ACHN (cell line): ENCODE results near the gene MMP25.
A peak's percentile ranks its signal among the peaks of the same experiment; 100 is the strongest.
"Not testable (repeated sequence)": the region's sequence is repeated elsewhere in the genome, so short reads cannot be mapped to it uniquely, and the experiment has no call there.

ENCODE experiments used
- DNase-seq: peaks from one replicate; pipeline ENCODE4 v3.0.0-alpha.2; 2015
- in situ Hi-C: cut with HindIII; loops from 2 replicates; pipeline ENCODE4 v1.10.0; 2017; ENCODE audit warnings: low sequenced_read_pairs, low pct_ligation_motif_present, low pct_unique_long_range_greater_than_20kb

MMP25 gene

DNA sequence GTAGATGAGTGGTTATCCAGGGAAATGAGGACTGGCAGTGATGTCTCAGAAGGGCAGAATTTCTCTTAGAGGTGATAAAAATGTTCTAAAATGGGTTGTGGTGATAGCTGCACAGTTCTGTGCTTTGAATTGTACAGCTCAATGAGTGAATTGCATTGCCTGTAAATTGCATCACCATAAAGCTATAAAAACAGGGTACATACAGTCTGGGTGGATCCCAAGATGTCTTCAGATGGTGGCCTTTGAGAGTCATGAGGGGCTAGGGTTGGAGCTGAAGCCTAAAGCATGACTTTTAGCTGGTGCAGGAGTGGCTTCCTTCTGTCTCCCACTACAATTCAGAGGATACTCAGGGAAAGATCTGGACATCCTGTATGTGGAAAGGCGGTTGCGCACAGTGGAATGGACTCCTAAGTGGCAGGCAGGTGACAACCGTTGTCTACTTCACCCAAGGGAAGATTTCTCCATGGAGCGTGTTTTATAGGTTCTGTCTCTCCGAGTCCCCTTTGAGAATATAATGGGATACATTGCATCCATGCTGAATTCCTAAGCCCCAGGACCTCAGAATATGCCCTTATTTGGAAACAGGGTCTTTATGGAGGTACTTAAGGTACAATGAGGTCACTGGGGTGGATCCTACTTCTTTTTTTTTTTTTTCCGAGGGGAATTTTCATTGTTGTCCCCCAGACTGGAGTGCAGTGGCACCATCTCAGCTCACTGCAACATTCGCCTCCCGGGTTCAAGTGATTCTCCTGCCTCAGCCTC lies 17.4 kb downstream of the MMP25 start:
- DNase-seq, result no peak
- in situ Hi-C loops, result no loop called here

DNA sequence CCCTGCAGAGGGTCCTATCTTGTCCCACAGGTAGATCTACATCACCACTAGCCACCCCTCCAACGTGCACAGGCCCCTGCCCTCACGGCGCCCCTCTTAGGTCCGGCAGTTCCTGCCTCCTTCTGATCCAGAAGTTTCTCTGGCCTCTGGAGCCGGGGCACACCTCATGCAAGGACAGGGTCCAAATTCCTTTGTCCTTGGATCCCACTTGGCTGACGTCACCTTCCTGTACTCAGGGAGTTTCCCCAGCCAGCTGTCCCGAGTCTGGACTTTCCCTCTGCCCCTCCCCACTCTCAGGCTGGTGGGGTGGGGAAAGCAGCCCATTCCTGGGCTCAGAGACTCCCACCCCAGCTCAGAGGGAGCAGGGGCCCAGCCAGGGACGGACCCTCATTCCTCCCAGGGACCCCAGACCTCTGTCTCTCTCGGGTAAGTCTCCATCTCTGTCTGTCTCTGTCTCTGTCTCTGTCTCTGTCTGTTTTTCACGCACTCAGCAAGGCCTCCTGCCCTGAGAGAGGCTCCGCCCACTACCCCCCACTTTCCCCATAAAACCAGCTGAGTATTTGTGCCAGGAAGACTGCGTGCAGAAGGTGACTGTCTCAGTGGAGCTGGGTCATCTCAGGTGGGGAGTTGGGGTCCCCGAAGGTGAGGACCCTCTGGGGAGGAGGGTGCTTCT lies 18.8 kb downstream of the MMP25 start, which contains the start of gene IL32:
Gene IL32 (plus strand): TSS at position 572 of the 673 bp plus-strand sequence. CDS start 172 bp downstream, outside the sequence.
- DNase-seq, result peak; percentile 80
- in situ Hi-C loops, result no loop called here

DNA sequence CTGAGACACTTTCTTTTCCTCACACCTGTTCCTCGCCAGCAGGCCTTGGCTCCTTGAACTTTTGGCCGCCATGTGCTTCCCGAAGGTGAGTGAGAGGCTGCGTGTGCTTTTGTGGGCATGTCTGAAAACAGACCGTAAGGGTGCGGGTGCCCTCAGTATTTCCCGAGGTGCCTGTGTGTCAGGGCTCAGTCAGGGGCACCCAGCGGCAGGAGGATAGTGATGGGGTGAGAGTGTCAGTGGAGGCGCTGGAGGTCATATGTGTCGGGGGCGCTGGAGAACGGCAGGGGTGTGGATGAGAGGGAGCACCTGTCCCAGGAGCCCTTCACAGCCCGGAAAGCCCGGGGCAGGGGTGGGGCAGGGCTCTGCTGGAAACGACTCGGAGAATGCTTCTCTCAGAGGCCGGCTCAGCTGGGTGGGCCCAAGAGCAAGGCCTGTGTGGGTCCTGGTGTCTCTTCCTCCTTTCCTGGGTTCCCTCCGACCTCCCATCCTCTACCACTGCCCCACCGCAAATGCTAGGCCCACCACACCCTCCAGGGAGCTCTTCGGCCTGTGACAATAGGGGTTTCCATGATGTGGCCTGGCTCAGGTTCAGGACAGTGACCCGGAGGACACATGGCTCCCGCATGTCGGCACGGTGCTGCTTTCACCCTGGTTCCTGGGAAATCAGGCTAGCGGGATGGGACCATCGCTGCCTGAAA lies 19.5 kb downstream of the MMP25 start:
- in situ Hi-C loops, result no loop called here
- DNase-seq, result no peak

DNA sequence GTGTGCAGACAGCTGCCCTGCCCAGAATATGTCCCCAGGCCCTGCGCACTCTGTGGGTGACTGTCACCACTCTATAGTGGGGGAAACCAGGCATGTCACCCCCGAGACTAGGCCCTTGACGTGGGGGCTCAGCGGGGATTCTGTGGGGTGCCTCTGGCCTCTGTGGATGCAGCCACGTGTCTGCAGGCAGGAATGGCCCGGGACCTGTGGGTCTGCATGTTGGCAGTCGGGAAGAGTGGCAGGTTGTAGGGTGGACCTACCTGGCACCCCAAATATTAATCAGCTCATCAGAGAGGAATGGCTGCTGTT lies 20.0 kb downstream of the MMP25 start:
- DNase-seq, result no peak
- in situ Hi-C loops, result no loop called here

DNA sequence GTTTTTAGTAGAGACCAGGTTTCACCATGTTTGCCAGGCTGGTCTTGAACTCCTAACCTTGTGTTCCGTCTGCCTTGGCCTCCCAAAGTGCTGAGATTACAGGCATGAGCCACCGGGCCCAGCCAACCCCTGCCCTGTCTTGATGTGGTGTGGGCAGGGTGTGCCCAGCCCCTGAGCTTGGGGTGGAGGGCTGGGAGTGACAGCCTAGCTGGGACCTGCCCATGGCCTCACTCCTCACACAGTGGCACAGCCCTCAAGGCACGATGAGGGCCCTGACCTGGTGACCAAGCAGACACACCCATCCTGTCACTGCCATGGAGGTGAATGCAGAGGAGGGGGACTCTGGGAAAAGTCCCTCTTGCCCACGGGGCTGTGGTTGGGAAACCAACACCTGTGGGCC lies 22.1 kb downstream of the MMP25 start:
- in situ Hi-C loops, result no loop called here
- DNase-seq, result no peak

DNA sequence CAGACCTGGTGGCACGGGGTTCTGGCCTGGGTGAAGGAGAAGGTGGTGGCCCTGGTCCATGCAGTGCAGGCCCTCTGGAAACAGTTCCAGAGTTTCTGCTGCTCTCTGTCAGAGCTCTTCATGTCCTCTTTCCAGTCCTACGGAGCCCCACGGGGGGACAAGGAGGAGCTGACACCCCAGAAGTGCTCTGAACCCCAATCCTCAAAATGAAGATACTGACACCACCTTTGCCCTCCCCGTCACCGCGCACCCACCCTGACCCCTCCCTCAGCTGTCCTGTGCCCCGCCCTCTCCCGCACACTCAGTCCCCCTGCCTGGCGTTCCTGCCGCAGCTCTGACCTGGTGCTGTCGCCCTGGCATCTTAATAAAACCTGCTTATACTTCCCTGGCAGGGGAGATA lies 22.8 kb downstream of the MMP25 start:
- DNase-seq, in situ Hi-C loops: not testable (repeated sequence)

DNA sequence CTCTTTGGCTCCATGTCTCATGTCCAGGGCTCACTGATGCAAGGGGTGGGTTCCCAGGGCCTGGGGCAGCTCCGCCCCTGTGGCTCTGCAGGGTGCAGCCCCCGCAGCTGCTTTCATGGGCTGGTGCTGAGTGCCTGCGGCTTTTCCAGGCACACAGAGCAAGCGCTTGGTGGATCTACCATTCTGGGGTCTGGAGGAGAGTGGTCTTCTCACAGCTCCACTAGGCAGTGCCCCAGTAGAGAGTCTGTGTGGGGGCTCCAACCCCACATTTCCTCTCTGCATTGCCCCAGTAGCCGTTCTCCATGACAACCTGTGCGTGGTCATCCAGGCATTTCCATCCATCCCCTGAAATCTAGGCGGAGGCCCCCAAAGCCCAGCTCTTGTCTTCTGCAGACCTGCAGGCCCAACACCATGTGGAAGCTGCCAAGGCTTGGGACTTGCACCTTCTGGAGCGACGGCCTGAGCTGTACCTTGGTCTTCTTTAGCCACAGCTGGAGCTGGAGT lies 24.3 kb downstream of the MMP25 start:
- DNase-seq, result no peak
- in situ Hi-C loops, result no loop called here

DNA sequence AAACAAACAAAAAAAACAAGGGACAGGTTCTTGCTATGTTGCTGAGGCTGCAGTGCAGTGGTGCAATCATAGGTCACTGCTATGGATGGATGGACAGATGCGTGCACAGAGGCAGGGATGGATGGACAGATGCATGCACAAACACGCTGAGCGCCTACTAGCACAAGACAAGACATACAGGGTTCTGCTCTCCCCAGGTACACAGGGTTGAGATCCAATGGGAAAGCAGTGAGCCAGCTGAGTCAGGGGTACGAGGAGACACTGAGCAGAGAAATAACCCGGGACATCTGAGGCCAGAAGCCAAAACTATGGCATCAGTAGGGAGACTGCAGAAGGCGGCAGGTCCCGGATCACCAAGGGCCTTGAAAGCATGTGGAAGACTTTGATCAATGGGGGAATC lies 25.3 kb downstream of the MMP25 start:
- no peak for DNase-seq

DNA sequence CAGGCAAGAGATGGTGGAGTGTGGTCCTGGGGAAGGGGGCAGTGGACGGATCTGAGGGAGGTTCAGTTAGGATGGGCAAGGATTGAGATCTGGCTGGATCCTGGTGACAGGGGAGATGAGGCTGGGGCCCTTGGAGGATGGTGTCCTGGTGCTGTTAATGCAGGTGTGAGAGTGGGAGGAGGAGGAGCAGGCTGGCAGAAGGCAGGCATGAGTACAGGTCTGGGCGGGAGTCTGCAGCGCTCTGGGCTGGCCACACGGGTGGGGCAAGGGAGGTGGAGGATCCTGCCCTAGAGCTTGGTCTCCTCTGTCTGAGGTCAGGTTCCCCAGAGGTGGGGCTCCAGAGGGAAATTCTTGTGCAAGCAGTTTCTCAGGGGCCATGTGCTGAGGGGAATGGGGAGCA lies 25.8 kb downstream of the MMP25 start:
- in situ Hi-C loops, DNase-seq: not testable (repeated sequence)

More for the DNA sequence above, 25.3 kb downstream of the MMP25 start:
- in situ Hi-C loops, result no loop called here

DNA sequence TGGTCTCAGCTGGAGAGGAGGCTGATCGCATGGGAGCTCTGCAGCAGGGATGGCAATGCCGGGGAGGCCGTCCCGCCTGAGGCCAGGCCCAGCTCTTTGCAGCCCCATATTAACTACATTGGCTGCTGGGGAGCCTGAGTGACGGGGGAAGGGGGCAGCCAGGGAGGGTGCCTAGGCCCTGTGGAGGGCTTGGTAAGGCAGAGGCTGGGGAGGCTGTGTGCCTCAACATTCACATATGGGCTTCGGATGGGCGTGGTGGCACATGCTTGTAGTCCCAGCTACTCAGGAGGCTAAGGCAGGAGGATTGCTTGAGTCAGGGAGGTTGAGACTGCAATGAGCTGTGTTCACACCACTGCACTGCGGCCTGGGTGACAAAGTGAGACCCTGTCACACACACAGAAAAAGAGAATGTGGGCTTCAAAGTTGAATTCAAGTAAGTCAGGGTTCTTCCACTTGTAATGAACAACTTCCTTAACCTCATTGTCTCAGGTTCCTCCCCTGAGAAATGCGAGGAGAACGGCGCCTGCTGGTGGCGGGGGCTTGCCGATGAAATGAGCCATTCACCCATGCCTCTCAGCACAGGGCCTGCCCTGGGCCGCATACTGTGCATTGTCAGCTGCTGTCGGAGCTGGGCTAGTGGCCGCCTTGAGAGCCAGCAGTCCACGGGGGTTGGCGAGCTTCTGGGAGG lies 26.4 kb downstream of the MMP25 start:
- DNase-seq, in situ Hi-C loops: not testable (repeated sequence)

DNA sequence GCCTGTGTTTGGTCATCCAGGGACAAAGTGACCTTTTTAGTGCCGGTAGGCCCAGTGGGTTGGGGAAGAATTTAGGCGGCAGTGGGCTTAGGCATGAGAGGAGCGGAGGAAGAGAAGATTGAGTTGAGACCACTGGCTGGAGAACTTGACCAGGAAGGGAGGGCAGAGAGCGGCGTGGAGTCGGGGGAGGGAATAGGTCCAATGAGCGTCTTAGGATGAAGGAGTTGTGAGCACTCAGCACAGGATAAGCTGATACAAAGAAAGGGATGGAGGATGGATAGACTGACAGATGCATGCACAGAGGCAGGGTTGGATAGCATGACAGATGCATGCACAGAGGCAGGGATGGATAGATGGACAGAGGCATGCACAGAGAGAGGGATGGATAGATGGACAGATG lies 27.1 kb downstream of the MMP25 start:
- no peak for DNase-seq
- in situ Hi-C loops, result no loop called here

DNA sequence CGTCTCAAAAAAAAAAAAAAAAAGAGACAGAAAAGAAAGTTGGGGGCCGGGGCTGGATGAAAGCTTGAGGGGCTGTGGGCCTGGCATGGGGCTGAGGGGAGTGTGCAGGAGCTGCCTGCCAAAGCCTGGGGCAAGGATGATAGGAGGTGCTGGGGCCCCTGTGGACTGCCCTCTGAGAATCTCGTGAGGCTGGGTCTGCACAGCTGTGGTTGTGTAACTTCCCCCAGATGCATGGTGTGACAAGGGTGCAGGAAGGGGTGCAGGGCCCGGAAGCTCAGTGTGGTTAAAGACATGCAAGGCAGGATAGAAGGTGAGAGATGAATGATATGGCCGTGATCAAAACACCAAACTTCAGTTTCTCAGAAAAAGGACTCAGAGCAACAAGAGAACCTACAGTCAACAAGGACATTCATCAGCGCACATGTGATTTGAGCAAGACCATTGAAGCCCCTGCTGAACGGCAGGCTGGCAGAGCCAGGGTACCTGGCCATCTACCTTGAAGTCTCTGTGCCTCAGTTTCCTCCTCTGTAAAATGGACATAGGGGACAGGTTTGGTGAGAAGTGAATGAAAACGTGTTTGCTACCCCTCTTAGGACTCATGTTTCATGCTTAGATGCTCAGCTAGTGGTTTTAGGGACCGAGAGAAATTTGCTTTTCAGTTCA lies 28.6 kb downstream of the MMP25 start:
- in situ Hi-C loops, result no loop called here
- DNase-seq, result no peak

DNA sequence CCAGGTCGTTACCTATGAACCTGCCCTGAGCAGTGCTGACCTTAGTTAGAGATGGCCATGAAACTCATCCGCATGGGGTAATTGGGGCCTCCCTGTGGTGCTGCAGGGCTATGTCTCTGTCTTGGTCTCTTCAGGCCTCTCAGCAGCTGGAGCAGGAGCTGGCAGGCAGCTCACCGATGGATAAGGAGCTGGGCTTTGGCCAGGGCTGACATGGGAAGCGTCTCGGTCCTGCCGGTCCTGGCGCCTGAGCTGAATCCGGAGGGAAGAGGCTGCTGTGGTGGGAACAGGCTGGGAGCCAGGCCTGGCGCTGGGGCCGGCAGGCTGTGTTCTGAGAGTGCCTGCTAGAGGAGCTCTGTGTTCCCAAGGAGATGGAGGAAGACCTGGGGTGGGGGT lies 29.2 kb downstream of the MMP25 start:
- in situ Hi-C loops, result no loop called here
- DNase-seq, result no peak

DNA sequence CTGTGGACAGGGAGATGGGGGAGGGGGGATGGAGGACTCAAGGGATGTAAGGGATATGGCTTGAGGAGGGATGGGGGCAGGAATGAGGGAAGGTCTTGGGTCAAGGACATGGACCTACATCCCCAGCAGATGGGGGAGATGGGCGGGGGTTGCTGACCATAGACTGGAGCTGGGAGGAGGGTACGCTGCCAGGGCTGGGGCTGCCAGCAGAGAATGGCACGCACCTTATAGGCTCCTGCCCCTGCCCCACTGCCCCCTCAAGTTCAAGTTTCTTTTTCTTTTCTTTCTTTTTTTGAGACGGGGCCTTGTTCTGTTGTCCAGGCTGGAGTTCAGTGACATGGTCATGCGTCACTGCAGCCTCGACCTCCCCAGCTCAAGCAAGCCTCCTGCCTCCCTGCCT lies 29.6 kb downstream of the MMP25 start:
- DNase-seq, in situ Hi-C loops: not testable (repeated sequence)

DNA sequence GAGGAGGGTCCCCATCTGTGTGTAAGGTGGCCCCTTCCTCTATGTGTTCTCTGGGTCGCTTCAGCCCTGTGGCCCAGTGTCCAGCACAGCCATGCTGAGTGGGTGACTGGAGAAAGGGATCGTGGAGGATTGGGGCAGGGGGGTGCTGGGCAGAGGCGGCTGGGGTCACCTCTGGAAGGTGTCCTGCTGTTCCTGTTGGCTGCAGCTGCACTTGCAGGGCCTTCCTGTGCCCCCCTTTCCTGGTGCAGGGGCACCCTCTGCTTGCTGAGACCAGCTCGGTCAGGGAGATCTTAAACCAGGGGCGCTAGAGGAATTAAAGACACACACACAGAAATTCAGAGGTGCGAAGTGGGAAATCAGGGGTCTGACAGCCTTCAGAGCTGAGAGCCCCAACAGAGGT lies 30.2 kb downstream of the MMP25 start:
- DNase-seq, result no peak
- in situ Hi-C loops, result no loop called here

DNA sequence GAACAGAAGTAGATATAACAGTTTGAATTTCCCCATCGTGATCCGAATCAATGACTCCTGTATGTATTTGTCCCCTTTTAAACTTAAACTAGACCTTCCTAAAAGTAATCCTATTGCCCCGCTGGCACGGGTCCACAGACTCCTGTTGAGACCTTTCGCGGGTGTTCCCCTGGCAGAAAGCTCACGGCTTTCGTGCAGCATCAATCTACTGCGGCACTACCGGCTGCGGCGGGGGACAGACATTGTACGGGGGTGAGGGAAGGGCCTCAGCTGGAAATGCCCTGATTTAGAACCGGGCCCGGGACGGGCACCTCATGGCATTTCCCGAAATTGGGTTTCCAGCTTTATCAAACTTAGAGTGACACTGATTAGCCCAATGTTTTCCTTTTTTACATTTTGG lies 33.7 kb downstream of the MMP25 start:
- in situ Hi-C loops, result no loop called here

DNA sequence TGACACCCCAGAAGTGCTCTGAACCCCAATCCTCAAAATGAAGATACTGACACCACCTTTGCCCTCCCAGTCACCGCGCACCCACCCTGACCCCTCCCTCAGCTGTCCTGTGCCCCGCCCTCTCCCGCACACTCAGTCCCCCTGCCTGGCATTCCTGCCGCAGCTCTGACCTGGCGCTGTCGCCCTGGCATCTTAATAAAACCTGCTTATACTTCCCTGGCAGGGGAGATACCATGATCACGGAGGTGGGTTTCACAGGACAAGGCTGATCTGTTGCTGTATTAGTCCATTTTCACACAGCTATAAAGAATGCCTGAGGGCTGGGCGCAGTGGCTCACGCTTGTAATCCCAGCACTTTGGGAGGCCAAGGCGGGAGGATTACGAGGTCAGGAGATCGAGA lies 35.6 kb downstream of the MMP25 start:
- in situ Hi-C loops, result not testable (repeated sequence)

More for the DNA sequence above, 33.7 kb downstream of the MMP25 start:
- DNase-seq, result no peak

DNA sequence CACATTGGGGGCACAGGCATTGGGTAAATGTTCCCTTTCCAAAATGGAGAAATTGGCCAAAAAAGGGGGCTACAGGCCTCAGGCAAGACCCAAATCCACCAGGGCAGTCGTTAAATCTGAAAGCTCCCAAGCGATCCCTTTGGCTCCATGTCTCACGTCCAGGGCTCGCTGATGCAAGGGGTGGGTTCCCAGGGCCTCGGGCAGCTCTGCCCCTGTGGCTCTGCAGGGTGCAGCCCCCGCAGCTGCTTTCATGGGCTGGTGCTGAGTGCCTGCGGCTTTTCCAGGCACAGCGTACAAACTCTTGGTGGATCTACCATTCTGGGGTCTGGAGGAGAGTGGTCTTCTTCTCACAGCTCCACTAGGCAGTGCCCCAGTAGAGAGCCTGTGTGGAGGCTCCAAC lies 37.0 kb downstream of the MMP25 start:
- in situ Hi-C loops, result not testable (repeated sequence)

More for the DNA sequence above, 35.6 kb downstream of the MMP25 start:
- DNase-seq, result not testable (repeated sequence)

More for the DNA sequence above, 37.0 kb downstream of the MMP25 start:
- DNase-seq, result not testable (repeated sequence)
